HCT116 (cell line): ENCODE data around the gene HBG1. TPM values are rescaled to one million over a fixed set of nuclear protein-coding genes. Genes with fewer than 3 reads are reported as not detected.

ENCODE experiments used
- ATAC-seq: fragments of 200-7000 bp; cut with Tn5 transposase; 2 replicates; pipeline ENCODE4 v1.9.1; 2020; ENCODE audit warnings: mild to moderate bottlenecking, moderate library complexity
- BruUV-seq: library from RNA; stranded (reverse); fragments of 400-500 nt; replicated peaks from 2 replicates; lab custom pipeline; 2021; lab: Mats Ljungman, UMichigan
- CTCF ChIA-PET: fragments of 300-600 bp; sonication (Branson Sonifier 250); formaldehyde crosslinking; loops from one replicate; lab custom pipeline; 2021; ENCODE audit warnings: antibody characterized with exemption; lab: Charles Lee
- POLR2A ChIA-PET: fragments of 300-600, 350-600 bp; sonication (Branson Sonifier 250); formaldehyde crosslinking; loops from one replicate; lab custom pipeline; 2021; ENCODE audit warnings: antibody characterized with exemption; lab: Charles Lee
- RAD21 ChIA-PET, 2 experiments: fragments of 300-600 bp; sonication (Branson Sonifier 250); formaldehyde crosslinking; loops; one replicate each; lab custom pipeline; 2023; ENCODE audit warnings: low total read pairs in 2 of 2; ENCODE audit not compliant: uncharacterized antibody in 2 of 2, unreplicated experiment in 2 of 2, low non-redundant PET in 1 of 2; lab: Charles Lee
- DNase-seq: peaks from one replicate; pipeline ENCODE4 v3.0.0-alpha.2; 2010; ENCODE audit warnings: low read depth, low spot score
- H2AFZ ChIP-seq: fragments of 200-600 bp; shearing (Covaris generic), sonication (generic); 2 replicates; pipeline ENCODE4 v1.6.1; 2017; ENCODE audit warnings: low read depth, mixed run types, mixed read lengths, antibody characterized with exemption, low read length; ENCODE audit not compliant: poor library complexity, severe bottlenecking
- H3K27ac ChIP-seq: 2 replicates; pipeline ENCODE4 v1.5.1; 2012; ENCODE audit warnings: low read depth, low read length
- H3K27me3 ChIP-seq: fragments of 200-600 bp; sonication (generic); 2 replicates; pipeline ENCODE4 v1.6.1; 2016; ENCODE audit warnings: mixed run types, low read length, mixed read lengths; ENCODE audit not compliant: insufficient read depth
- H3K36me3 ChIP-seq, 2 experiments: fragments of 200-500 bp in 1 of 2; fragments of 200-600 bp in 1 of 2; sonication (Bioruptor generic) in 1 of 2; sonication (generic) in 1 of 2; 2 replicates each; pipeline versions ENCODE4 v1.5.1 to v1.6.1; 2014 to 2016; ENCODE audit warnings: low read length in 2 of 2, inconsistent platforms in 1 of 2, mixed read lengths in 1 of 2, mixed run types in 1 of 2; ENCODE audit not compliant: insufficient read depth in 2 of 2, control insufficient read depth in 1 of 2
- H3K4me1 ChIP-seq, 2 experiments: fragments of 200-600 bp in 1 of 2; sonication (generic) in 1 of 2; 2 replicates each; pipeline versions ENCODE4 v1.5.1 to v1.6.1; 2012 to 2017; ENCODE audit warnings: low read length in 2 of 2, inconsistent platforms in 1 of 2, mild to moderate bottlenecking in 1 of 2, mixed read lengths in 1 of 2, mixed run types in 1 of 2, moderate library complexity in 1 of 2; ENCODE audit not compliant: insufficient read depth in 2 of 2, control insufficient read depth in 1 of 2
- H3K4me2 ChIP-seq: fragments of 200-600 bp; sonication (generic); 2 replicates; pipeline ENCODE4 v1.6.1; 2017; ENCODE audit warnings: mixed run types, low read length, mixed read lengths
- H3K4me3 ChIP-seq, 2 experiments: fragments of 200-600 bp in 1 of 2; sonication (generic) in 1 of 2; replicated peaks in 1 of 2; 2 replicates each; pipeline ENCODE4 v1.5.1; 2011 to 2016; ENCODE audit warnings: low read length in 2 of 2, control low read depth in 1 of 2, low read depth in 1 of 2, mild to moderate bottlenecking in 1 of 2, mixed read lengths in 1 of 2, mixed run types in 1 of 2
- H3K79me2 ChIP-seq: fragments of 200-600 bp; sonication (generic); 2 replicates; pipeline ENCODE4 v1.6.1; 2017; ENCODE audit warnings: mild to moderate bottlenecking, mixed run types, low read length, moderate library complexity, mixed read lengths; ENCODE audit not compliant: insufficient read depth
- H3K9ac ChIP-seq: fragments of 200-600 bp; sonication (generic); 2 replicates; pipeline ENCODE4 v1.6.1; 2016; ENCODE audit warnings: low read length, mixed read lengths
- H3K9me2 ChIP-seq: fragments of 200-600 bp; sonication (generic), shearing (Covaris generic); 2 replicates; pipeline ENCODE4 v1.6.1; 2017; ENCODE audit warnings: mixed run types, mild to moderate bottlenecking, moderate library complexity; ENCODE audit not compliant: insufficient read depth
- H3K9me3 ChIP-seq, 2 experiments: fragments of 200-500 bp in 1 of 2; fragments of 200-600 bp in 1 of 2; sonication (Bioruptor generic) in 1 of 2; sonication (generic) in 1 of 2; 2 replicates each; pipeline ENCODE4 v1.6.1; 2014 to 2017; ENCODE audit warnings: low read length in 2 of 2, mixed read lengths in 2 of 2, inconsistent platforms in 1 of 2, low read depth in 1 of 2, mild to moderate bottlenecking in 1 of 2, mixed run types in 1 of 2, moderate library complexity in 1 of 2; ENCODE audit not compliant: control insufficient read depth in 1 of 2, insufficient read depth in 1 of 2
- H4K20me1 ChIP-seq: fragments of 200-600 bp; sonication (generic), shearing (Covaris generic); 2 replicates; pipeline ENCODE4 v1.6.1; 2017; ENCODE audit warnings: mixed run types, mild to moderate bottlenecking, moderate library complexity; ENCODE audit not compliant: insufficient read depth
- CBX3 ChIP-seq: IDR thresholded peaks from 2 replicates; pipeline ENCODE4 v1.6.1; 2012; ENCODE audit warnings: low read depth
- CEBPB ChIP-seq: IDR thresholded peaks from 2 replicates; pipeline ENCODE4 v1.6.1; 2012; ENCODE audit warnings: low read depth
- CTCF ChIP-seq, 3 experiments: fragments of 200-600 bp in 1 of 3; sonication (generic) in 1 of 3; IDR thresholded peaks in 2 of 3; conservative IDR thresholded peaks in 1 of 3; 2 replicates each; pipeline ENCODE4 v1.5.1; 2012 to 2017; ENCODE audit warnings: low read depth in 2 of 3, low read length in 2 of 3, antibody characterized with exemption in 1 of 3, borderline replicate concordance in 1 of 3, control low read depth in 1 of 3, mild to moderate bottlenecking in 1 of 3, mixed read lengths in 1 of 3, mixed run types in 1 of 3, moderate library complexity in 1 of 3; ENCODE audit not compliant: insufficient read depth in 1 of 3
- EZH2 ChIP-seq: fragments of 200-600 bp; sonication (generic); IDR thresholded peaks from 2 replicates; pipeline ENCODE4 v1.6.1; 2017; ENCODE audit warnings: antibody characterized with exemption, mixed run types
- EZH2phosphoT487 ChIP-seq: fragments of 200-600 bp; IDR thresholded peaks from 2 replicates; pipeline ENCODE4 v1.6.1; 2018; ENCODE audit warnings: antibody characterized with exemption, borderline replicate concordance
- FOSL1 ChIP-seq: IDR thresholded peaks from 2 replicates; pipeline ENCODE4 v1.6.1; 2012; ENCODE audit warnings: low read depth
- POLR2A ChIP-seq: IDR thresholded peaks from 2 replicates; pipeline ENCODE4 v1.7.0; 2011; ENCODE audit warnings: borderline replicate concordance; ENCODE audit not compliant: insufficient read depth, insufficient read length; ENCODE audit errors: extremely low read depth
- SIN3A ChIP-seq: IDR thresholded peaks from 2 replicates; pipeline ENCODE4 v1.6.1; 2012; ENCODE audit warnings: low read depth
- SP1 ChIP-seq: IDR thresholded peaks from 2 replicates; pipeline ENCODE4 v1.6.1; 2012; ENCODE audit warnings: low read depth
- SRF ChIP-seq: IDR thresholded peaks from 2 replicates; pipeline ENCODE4 v1.6.1; 2012; ENCODE audit warnings: low read depth
- TCF7L2 ChIP-seq: IDR thresholded peaks from 2 replicates; pipeline ENCODE4 v1.7.0; 2011; ENCODE audit warnings: borderline replicate concordance, inconsistent platforms; ENCODE audit not compliant: insufficient read depth, insufficient read length; ENCODE audit errors: extremely low read depth
- YY1 ChIP-seq: IDR thresholded peaks from 2 replicates; pipeline ENCODE4 v1.6.1; 2011; ENCODE audit warnings: low read length, low read depth, moderate library complexity, mild to moderate bottlenecking; ENCODE audit not compliant: insufficient replicate concordance; ENCODE audit errors: extremely low read depth
- ZBTB33 ChIP-seq: IDR thresholded peaks from 2 replicates; pipeline ENCODE4 v1.6.1; 2011; ENCODE audit warnings: mild to moderate bottlenecking, low read length, moderate library complexity; ENCODE audit not compliant: insufficient replicate concordance; ENCODE audit errors: extremely low read depth
- intact Hi-C: fragments of 100-400 bp; cut with micrococcal nuclease; formaldehyde crosslinking; loops from 2 replicates; pipeline ENCODE4 v1.10.0; 2022
- total RNA-seq: library from RNA; stranded (reverse); gene quantifications from one replicate; pipeline ENCODE4 v1.2.1, GENCODE V29; 2021; ENCODE audit not compliant: unreplicated experiment
- TF ChIP-seq, protein P1 (sequence below): IDR thresholded peaks from 2 replicates; pipeline ENCODE4 v1.6.1; 2012; ENCODE audit warnings: low read depth

HBG1 gene
- total RNA-seq, 1 experiment from 2014 or later = 3.6 TPM

DNA sequence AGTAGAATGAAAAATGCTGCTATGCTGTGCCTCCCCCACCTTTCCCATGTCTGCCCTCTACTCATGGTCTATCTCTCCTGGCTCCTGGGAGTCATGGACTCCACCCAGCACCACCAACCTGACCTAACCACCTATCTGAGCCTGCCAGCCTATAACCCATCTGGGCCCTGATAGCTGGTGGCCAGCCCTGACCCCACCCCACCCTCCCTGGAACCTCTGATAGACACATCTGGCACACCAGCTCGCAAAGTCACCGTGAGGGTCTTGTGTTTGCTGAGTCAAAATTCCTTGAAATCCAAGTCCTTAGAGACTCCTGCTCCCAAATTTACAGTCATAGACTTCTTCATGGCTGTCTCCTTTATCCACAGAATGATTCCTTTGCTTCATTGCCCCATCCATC is 35.0 kb upstream of the HBG1 start (continued):
- TF ChIP-seq, protein P1, sequence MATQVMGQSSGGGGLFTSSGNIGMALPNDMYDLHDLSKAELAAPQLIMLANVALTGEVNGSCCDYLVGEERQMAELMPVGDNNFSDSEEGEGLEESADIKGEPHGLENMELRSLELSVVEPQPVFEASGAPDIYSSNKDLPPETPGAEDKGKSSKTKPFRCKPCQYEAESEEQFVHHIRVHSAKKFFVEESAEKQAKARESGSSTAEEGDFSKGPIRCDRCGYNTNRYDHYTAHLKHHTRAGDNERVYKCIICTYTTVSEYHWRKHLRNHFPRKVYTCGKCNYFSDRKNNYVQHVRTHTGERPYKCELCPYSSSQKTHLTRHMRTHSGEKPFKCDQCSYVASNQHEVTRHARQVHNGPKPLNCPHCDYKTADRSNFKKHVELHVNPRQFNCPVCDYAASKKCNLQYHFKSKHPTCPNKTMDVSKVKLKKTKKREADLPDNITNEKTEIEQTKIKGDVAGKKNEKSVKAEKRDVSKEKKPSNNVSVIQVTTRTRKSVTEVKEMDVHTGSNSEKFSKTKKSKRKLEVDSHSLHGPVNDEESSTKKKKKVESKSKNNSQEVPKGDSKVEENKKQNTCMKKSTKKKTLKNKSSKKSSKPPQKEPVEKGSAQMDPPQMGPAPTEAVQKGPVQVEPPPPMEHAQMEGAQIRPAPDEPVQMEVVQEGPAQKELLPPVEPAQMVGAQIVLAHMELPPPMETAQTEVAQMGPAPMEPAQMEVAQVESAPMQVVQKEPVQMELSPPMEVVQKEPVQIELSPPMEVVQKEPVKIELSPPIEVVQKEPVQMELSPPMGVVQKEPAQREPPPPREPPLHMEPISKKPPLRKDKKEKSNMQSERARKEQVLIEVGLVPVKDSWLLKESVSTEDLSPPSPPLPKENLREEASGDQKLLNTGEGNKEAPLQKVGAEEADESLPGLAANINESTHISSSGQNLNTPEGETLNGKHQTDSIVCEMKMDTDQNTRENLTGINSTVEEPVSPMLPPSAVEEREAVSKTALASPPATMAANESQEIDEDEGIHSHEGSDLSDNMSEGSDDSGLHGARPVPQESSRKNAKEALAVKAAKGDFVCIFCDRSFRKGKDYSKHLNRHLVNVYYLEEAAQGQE = no peak
- TF ChIP-seq EZH2 (no peak), CEBPB (no peak), POLR2A (no peak), SIN3A (no peak)
- TF ChIP-seq, all 23 proteins: peak for 0

- Histone ChIP-seq H3K9me2 (no peaks in the 10 kb centered on the region), H3K79me2 (no peaks in the 10 kb centered on the region), H2AFZ (no peak overlapping the region), H3K4me2 (no peak overlapping the region), H3K27me3 (no peaks in the 10 kb centered on the region), H3K27ac (no peak overlapping the region), H3K9ac (no peak overlapping the region), H3K4me1 (peaks cover 18 to 33% of the 10 kb centered on the region in 2 experiments), H4K20me1 (no peaks in the 10 kb centered on the region), H3K36me3 (no peaks in the 10 kb centered on the region), H3K4me3 (no peak overlapping the region), H3K9me3 (no peaks in the 10 kb centered on the region)
- CTCF ChIA-PET = no interaction called here
- RAD21 ChIA-PET = no interaction called here
- ATAC-seq (no peak), DNase-seq (no peak)
- POLR2A ChIA-PET = no interaction called here
- intact Hi-C loops = no loop called here
- TF ChIP-seq CBX3 (no peak), YY1 (no peak), CEBPB (no peak), SP1 (no peak), TCF7L2 (no peak), ZBTB33 (no peak), EZH2phosphoT487 (no peak), CTCF (IDR thresholded peaks at IDR 0.05 in 2 of 3, conservative IDR thresholded peaks at IDR 0.05 in 1 of 3; ENCODE audit: borderline replicate concordance in 1 of 3, insufficient read depth in 1 of 3, low read depth in 2 of 3, low read length in 2 of 3) (no peak), SRF (no peak), FOSL1 (no peak)
- TF ChIP-seq, protein P1 = no peak
- no TSS peak for BruUV-seq
Observed at GRCh38 chr11:5283882-5284281, 34.2 kb upstream of the HBG1 start.
